GM15510 (cell line): ENCODE data around the gene JAZF1.

Experiments used
- POLR2A ChIP-seq: IDR thresholded peaks from 3 replicates; pipeline ENCODE4 v1.6.1; 2011; ENCODE audit warnings: borderline replicate concordance; ENCODE audit not compliant: insufficient read length; ENCODE audit errors: extremely low read depth

Gene JAZF1

DNA sequence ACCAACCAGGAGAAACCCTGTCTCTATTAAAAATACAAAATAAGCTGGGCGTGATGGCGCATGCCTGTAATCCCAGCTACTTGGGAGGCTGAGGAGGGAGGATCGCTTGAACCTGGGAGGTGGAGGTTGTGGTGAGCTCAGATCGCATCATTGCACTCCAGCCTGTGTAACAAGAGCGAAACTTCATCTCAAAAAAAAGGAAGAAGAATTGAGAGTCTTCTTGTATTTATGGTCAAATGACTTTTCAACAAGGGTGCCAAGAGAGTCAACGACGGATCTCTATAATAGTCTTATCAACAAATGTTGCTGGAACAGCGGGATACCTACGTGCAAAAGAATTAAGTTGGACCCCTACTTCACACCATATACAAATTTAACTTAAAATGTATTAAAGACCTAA lies 21.6 kb upstream of the JAZF1 start:
- TF ChIP-seq POLR2A = no peak

DNA sequence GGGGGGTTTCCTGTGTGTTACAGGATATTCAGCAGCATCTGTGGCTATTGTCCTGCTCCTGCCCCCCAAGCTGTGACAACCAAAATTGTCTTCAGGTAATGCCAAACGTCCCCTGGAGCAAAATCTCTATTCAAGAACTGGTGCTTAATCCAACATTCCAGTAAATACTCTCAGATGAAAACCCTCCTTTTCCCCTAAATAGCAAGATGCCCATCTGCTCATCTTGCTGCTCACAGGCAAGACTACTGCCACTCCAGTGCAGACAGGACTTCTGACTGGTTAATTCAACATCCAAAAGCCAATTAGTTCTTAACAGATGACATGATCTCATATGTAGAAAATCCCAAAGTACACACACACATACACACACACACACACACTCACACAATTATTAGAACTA lies 20.5 kb upstream of the JAZF1 start:
- no peak for TF ChIP-seq POLR2A

DNA sequence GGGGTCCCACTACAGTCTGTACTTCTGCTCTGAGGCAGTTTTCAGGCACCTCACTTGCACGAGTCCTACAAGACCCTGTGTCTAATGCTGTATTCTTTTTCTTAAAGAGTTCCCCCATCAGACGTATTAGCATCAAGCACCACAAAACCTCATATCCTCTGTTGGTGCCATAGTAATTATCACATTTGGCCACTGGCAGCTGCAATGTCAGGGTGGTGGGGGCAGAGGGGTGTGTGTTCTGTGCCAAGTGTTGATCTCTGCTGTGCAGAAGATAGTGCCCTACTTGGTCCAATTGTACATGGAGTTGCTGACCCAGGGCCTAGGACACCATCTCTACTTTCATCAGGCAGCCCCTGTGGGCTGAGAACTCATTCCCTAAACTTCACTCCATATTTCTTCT lies 20.0 kb upstream of the JAZF1 start:
- no peak for TF ChIP-seq POLR2A

DNA sequence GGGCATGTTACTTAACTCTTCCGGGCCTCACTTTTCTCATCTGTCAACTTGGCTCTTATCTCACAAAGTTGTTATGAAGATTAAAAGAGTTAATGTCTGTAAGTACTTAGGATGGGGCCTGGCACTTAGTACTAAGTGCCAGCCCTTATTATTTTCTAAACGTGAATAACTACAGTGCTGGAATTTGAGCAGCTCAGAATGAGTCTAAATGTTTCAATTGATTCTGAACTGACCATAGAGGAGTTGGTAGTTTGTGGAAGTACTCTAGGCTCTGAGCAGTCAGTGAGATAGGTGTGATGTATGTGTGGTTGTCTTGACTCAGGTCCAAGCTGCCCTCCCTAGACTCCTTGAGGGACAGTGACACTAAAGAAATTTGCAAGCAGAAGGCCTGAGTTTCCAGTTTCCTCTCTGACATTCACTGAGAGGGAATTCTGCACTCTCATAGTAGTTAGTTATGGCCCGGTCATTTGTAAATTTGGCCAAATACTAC lies 18.5 kb upstream of the JAZF1 start:
- no peak for TF ChIP-seq POLR2A

DNA sequence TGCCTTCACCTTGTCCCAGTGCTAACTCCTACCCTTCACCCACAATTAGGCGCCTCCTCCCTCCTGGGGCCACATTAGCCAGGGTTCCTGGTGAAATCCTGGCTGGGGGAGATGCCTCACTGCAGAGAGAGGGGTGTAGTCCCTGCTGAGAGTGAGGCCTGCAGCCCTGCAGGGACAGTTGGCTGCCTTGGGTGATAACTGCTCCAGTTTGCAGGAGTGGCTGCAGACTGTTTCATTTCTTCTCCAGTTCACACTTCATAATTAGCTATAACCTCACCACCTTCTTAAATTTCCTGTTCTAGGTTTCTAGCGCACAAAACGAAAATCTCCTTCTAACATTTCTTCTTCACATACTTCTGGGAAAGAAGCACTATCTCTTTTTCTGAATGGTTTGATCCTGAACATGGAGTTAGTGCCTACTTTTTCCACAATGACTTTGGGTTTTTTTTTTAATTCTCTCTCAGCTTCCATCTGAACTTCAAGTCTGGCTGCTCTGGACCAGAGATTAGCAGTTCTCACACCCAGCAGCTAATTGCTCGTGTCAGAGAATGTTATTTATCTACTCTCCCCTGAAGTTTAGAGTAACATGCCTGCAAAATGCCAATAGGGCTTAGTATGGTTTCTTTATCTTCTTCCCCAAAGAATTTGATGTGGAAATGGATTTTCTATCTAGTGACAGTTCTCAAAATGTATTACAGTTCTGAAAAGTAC lies 15.5 kb upstream of the JAZF1 start:
- no peak for TF ChIP-seq POLR2A

GRCh38 chr7:28192786-28193585 lies 12.4 kb upstream of the JAZF1 start:
- no peak for TF ChIP-seq POLR2A

GRCh38 chr7:28191751-28192150 lies 11.2 kb upstream of the JAZF1 start:
- no peak for TF ChIP-seq POLR2A

- TF ChIP-seq POLR2A = no peak
Measured at GRCh38 chr7:28191184-28191583, 10.6 kb upstream of the JAZF1 start.

- no peak for TF ChIP-seq POLR2A
Measured at GRCh38 chr7:28190077-28190710, 9.6 kb upstream of the JAZF1 start.

DNA sequence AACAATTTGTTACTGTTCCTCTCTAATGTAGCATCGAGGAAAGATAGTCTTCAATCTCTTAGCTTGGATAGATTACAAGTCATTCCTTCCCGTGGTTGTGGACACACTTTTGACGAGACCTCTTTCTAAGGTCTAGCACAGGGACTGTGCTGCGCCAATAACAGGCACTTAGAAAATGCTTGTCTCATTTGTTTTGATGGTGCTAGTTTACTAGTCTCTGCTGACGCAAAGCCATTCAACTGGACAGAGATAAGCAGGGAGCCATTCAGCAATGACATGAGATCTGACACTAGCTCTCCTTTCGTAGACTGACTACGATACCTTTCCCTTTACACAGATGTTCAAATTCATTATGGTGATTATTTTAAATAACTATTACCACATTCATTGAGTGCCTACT lies 6.4 kb upstream of the JAZF1 start:
- no peak for TF ChIP-seq POLR2A

- TF ChIP-seq POLR2A = no peak
Measured at GRCh38 chr7:28183627-28184026, 3.0 kb upstream of the JAZF1 start.

GRCh38 chr7:28182071-28182471 lies 1.5 kb upstream of the JAZF1 start:
- TF ChIP-seq POLR2A = no peak

GRCh38 chr7:28181416-28181815 lies 821 bp upstream of the JAZF1 start:
- no peak for TF ChIP-seq POLR2A

DNA sequence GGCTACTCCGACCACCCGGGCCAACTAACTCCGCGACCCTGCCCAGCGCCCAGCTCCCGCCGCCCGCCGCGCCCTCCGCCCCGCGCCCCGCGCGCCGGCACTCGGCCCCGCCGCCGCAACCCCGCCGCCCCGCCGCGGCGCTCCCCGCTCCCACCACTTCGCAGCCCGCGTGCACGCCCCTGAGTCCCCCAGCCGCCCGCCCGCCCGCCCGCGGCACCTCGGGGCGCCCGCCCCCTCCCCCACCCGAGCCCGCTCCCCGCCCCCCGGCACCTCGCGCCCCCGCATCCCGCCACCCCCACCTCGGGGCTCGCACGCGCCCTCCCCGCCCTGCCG lies 598 bp downstream of the JAZF1 start:
- TF ChIP-seq POLR2A = no peak

- no peak for TF ChIP-seq POLR2A
Measured at GRCh38 chr7:28179120-28180030, 1.2 kb downstream of the JAZF1 start.

DNA sequence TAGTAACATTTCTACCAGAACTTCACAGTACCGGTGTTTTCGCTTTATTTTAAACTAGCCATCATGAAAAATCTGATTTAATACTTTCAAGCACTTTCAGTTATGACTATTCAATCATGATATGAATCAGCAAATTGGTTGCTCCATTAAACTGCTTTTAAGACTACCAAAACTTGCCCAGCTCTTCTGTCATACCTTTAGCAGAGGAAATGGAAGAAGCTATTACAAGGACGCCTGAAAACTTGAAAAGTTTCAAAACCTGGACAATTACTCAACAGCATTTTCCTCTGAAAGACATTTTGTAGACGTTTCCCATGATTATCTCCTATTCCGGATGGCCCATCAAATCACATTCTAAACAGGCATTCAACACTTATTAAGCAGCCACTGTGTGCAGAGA lies 2.0 kb downstream of the JAZF1 start:
- TF ChIP-seq POLR2A = no peak

GRCh38 chr7:28177836-28178235 lies 2.8 kb downstream of the JAZF1 start:
- no peak for TF ChIP-seq POLR2A
